Psoas muscle (tissue), 8 donors: Measurements from ENCODE around the gene ARHGEF4. TPM values are rescaled to one million over a fixed set of nuclear protein-coding genes. Genes with fewer than 3 reads are reported as not detected.

ENCODE experiments used
- ATAC-seq, 4 donors: fragments of 200-7000 bp; cut with Tn5 transposase; one replicate each; pipeline ENCODE4 v1.9.1; 2020; ENCODE audit warnings: moderate library complexity in 3 of 4, mild to moderate bottlenecking in 2 of 4
- DNase-seq, 2 donors: peaks; one replicate each; pipeline ENCODE4 v3.0.0-alpha.2; 2020
- H3K27ac ChIP-seq: fragments of 200-600 bp; one replicate; pipeline ENCODE4 v1.8.0; 2022
- H3K27me3 ChIP-seq, 3 donors: fragments of 200-600 bp in 1 of 3; one replicate each; pipeline versions ENCODE4 v1.6.1 to v1.8.0; 2013 to 2022; ENCODE audit warnings: low read length in 2 of 3, mild to moderate bottlenecking in 2 of 3, moderate library complexity in 1 of 3; ENCODE audit not compliant: insufficient read depth in 3 of 3
- H3K36me3 ChIP-seq, 2 donors: fragments of 200-600 bp in 1 of 2; one replicate each; pipeline versions ENCODE4 v1.6.1 to v1.8.0; 2013 to 2022; ENCODE audit warnings: low read depth in 1 of 2, mild to moderate bottlenecking in 1 of 2, moderate library complexity in 1 of 2; ENCODE audit not compliant: insufficient read depth in 1 of 2
- H3K4me1 ChIP-seq: fragments of 200-600 bp; one replicate; pipeline ENCODE4 v1.8.0; 2022
- H3K4me3 ChIP-seq: fragments of 200-600 bp; one replicate; pipeline ENCODE4 v1.8.0; 2022; ENCODE audit warnings: mild to moderate bottlenecking
- H3K9me3 ChIP-seq: fragments of 200-600 bp; one replicate; pipeline ENCODE4 v1.8.0; 2022
- WGBS, 3 donors: extraction: QIAGEN DNeasy Blood & Tissue Kit; methylation state at CpG; one replicate each; pipeline versions ENCODE4 v1.1.6 to v1.1.7; 2013; 5-methylcytosine and 5-hydroxymethylcytosine counted together
- intact Hi-C, 2 donors: fragments of 100-400 bp; cut with DNase I; formaldehyde crosslinking; loops; one replicate each; pipeline versions ENCODE4 v1.11.0 to v1.14.2; 2022
- polyA plus RNA-seq, 3 donors: library from polyadenylated mRNA; stranded (reverse); fragments of 200-250 nt; gene quantifications; one replicate each; pipeline ENCODE4 v1.2.3, GENCODE V29; 2013
- total RNA-seq, 4 donors: library from RNA; stranded (reverse); fragmentation: NEBNext Ultra II Directional in 2 of 4; extraction: Animal tissue kit (Norgen Biotek cat#: 25700) in 2 of 4; gene quantifications; one replicate each; pipeline versions ENCODE4 v1.2.1 to v1.2.4, GENCODE V29; 2021 to 2023
- TF ChIP-seq, protein P1 (sequence below): fragments of 200-600 bp; IDR thresholded peaks from one replicate; pipeline ENCODE4 v1.8.0; 2022; ENCODE audit warnings: antibody characterized with exemption
- donor health status: healthy with polysubstance abuse.
- donor health status: DM: no; HTN: no; CAD: no; lungs with moderate emphysema.
- donor health status: Bipolar disorder and iron deficiency.
- donor health status: healthy.
- donor health status: DM: yes; HTN: yes; CAD: no.
- donor health status: DM: no; HTN: no; CAD: no.
- donor health status: DM: no; HTN: no; CAD: no.
- donor health status: DM: yes; HTN: yes; CAD: no.

Gene ARHGEF4
- total and polyA plus RNA-seq, 7 donors = 0.63 to 6.9 (median 3.7) TPM

DNA sequence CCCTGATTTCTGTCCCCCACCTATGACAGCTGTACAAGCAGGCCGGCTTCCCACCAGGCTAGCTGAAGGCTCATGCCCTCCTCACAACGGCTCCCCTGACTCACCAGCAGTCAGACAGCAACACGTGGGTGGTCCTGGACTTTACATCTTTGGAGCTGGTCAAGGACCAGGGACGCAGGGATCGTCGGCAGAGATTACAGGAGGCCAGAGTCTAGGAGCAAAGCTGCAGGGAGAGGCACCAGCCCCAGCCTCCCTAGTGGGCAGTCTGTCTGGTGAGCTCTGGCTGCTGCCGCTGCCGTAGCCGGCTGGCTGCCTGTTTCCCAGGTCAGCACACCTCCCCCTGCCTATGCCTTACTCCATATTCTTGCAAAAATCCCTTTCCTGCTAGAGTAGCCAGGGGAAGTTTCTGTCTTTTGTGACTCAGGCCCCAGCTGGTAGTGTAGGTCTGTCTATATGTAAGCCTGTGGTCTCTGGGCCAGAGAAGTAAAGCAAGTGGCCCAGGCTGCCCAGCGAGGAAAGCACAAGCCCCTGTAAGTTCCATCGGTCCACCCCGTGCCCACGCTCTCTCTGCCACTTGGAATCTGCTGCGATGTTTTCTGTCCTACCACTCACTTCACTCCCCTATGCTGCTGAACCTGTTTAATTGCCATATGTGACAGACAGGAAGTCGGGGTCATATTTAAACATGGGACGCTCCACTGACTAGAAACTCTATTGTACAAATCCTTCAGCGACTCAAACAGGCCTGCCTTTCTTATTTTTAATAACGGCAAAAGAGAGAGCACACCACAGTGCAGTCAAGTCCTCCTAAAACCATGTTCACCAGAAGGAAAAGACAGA is 2.4 kb upstream of the ARHGEF4 start:
- Histone ChIP-seq H3K9me3 (no peaks in the 10 kb centered on the region), H3K4me3 (no peak overlapping the region), H3K27me3 (peaks cover 0 to 62% (median 17%) of the 10 kb centered on the region in 3 donors), H3K36me3 (no peaks in the 10 kb centered on the region), H3K27ac (no peak overlapping the region), H3K4me1 (no peaks in the 10 kb centered on the region)
- WGBS, 3 donors = 64 to 74% (median 68%) methylated on average over 18 of the region's 18 CpGs
- intact Hi-C loops = no loop called here
- no peak for ATAC-seq
- peak in 1 of 2 donors; percentile 26 for DNase-seq
- TF ChIP-seq, protein P1, sequence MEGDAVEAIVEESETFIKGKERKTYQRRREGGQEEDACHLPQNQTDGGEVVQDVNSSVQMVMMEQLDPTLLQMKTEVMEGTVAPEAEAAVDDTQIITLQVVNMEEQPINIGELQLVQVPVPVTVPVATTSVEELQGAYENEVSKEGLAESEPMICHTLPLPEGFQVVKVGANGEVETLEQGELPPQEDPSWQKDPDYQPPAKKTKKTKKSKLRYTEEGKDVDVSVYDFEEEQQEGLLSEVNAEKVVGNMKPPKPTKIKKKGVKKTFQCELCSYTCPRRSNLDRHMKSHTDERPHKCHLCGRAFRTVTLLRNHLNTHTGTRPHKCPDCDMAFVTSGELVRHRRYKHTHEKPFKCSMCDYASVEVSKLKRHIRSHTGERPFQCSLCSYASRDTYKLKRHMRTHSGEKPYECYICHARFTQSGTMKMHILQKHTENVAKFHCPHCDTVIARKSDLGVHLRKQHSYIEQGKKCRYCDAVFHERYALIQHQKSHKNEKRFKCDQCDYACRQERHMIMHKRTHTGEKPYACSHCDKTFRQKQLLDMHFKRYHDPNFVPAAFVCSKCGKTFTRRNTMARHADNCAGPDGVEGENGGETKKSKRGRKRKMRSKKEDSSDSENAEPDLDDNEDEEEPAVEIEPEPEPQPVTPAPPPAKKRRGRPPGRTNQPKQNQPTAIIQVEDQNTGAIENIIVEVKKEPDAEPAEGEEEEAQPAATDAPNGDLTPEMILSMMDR = no peak

DNA sequence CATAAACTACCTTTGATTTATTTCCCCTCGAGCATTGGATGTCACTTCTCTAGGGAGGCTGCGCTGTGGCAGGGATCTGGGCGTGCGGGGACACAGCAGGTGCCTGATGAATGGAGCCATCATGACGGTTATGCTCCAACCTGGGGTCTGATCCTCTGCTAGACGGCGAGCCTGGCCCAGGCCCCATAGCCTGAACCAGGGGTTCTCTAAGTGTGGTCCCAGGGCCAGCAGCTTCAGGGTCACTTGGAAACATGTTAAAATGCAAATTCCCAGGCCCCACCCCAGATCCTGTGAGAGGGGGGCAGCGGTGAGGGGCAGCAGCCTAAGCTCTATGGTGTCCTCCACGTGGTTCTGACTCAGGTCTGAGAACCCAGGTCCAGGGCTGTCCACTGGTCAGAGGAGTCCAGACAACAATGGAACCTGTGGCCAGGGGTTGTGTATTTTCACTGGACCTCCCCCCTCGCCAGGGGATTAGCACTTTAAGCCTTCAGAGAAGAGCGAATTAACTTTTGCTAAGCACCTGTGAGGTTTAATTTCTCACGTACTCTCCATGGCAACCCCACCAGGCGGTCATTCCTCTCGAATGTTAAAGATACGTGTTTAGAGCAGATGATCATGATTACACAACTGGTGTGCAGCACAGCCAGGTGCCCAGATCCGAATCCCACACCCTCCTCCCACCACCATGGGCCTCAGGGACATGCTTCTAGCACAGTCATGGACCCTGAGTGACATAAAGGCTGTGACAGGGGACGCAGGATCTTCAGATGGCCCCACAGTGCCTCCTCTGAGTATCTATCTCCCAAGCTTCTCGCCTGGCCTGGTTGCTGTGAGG is 1.6 kb upstream of the ARHGEF4 start:
- ATAC-seq (no peak), DNase-seq (peak in 1 of 2 donors; percentile 34)
- Histone ChIP-seq H3K4me3 (no peak overlapping the region), H3K9me3 (no peaks in the 10 kb centered on the region), H3K27ac (no peak overlapping the region), H3K27me3 (peaks cover 0 to 65% (median 17%) of the 10 kb centered on the region in 3 donors), H3K4me1 (no peaks in the 10 kb centered on the region), H3K36me3 (no peaks in the 10 kb centered on the region)
- intact Hi-C loops = no loop called here
- WGBS, 3 donors = 88 to 93% (median 92%) methylated on average over 18 of the region's 18 CpGs
- TF ChIP-seq, protein P1 = no peak

DNA sequence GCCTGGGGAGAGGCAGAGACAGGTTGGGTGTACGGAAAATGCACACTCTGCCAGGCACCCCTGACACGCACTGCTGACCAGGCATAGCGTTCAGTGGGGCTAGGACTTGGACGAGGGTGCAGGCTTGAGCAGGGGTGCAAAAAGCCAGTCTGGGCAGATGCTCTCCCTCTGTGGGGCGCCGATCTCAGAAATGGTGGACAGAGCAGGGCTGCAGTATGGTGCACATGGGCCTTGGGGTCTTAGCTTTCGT is 1.0 kb upstream of the ARHGEF4 start:
- no peak for ATAC-seq
- 93 to 95% (median 95%) methylated on average over 7 of the region's 7 CpGs for WGBS, 3 donors
- intact Hi-C loops = no loop called here

DNA sequence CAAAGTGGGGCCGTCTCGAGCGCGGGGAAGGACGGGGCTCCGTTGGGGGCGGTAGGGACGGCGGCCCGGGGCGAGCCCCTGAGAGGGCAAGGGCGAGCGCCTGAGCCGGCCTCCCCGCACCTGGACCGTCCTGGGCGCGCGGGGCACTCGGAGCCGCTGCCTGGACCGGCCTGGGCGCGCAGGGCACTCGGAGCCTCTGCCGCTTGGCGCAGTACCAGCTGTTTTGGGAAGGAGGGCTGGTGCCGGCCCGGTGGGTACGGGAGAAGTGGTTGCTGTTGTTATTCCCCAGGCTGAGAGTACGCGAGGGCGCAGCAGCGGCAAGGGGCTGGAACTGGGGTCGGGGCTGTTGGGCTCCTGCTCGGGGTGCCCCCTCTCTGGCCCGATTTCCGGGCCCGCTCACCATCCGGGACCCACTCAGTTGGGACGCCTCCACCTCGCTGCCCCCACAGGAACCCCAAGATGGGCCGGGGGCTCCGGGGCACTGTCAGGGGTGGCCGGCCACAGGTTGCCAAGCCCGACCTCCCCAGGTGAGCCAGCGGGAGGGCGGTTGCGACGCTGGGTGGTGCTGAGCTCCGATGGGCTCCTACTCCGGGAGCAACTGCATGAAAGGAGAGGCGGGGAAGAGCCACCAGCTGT is 579 bp downstream of the ARHGEF4 start:
- ATAC-seq = no peak
- no peaks in the 10 kb centered on the region for H3K9me3 ChIP-seq
- TF ChIP-seq, protein P1 = no peak
- peaks cover 0 to 67% (median 20%) of the 10 kb centered on the region in 3 donors for H3K27me3 ChIP-seq
- H3K4me1 ChIP-seq = no peaks in the 10 kb centered on the region
- H3K36me3 ChIP-seq = no peaks in the 10 kb centered on the region
- peak in 1 of 2 donors; percentile 38 for DNase-seq
- H3K4me3 ChIP-seq = peak overlapping the region; percentile 19
- WGBS, 3 donors = 2 to 4% (median 3%) methylated on average over 43 to 53 of the region's 53 CpGs
- H3K27ac ChIP-seq = no peak overlapping the region
- intact Hi-C loops = no loop called here

More for the DNA sequence above, 1.0 kb upstream of the ARHGEF4 start:
- H3K9me3 ChIP-seq = no peaks in the 10 kb centered on the region
- H3K27me3 ChIP-seq = peaks cover 0 to 70% (median 20%) of the 10 kb centered on the region in 3 donors
- H3K36me3 ChIP-seq = no peaks in the 10 kb centered on the region
- no peaks in the 10 kb centered on the region for H3K4me1 ChIP-seq
- no peak overlapping the region for H3K4me3 ChIP-seq
- peak in 1 of 2 donors; percentile 17 for DNase-seq
- H3K27ac ChIP-seq = no peak overlapping the region
- TF ChIP-seq, protein P1 = no peak
